ENCODE results near the gene STK17A.
A peak's percentile ranks its signal among the peaks of the same experiment; 100 is the strongest.

DNA sequence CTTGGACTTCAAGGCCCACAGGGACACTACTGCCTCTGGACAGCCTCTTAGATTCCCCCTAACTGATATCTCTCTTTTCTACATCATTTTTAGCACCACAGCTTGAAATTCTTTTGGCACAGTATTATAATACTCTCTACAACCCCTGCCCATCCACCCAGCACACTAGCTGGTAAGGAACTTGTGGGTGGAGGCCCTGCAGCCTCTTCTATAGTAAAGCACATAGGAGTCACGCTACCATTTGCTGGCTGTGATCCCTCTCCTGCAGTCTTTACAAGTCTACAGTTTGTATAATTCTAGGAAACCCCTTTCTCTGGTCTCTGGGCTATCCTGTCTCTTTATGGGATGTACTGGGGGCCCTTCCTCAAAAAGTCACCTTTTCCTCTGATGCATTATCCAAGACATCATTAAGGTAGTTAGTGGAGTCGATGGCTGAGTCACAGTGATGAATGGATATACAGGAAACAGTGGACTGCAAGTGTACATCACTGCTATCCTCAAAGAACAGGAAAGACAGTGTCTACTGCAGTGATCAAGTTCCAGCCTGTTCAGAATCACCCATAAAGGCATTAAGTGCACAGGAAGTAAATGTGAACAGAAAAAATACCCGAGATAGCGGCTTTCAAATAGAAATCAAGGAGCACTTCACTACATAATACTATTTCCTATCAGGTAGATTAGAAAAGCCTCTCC is 54.4 kb downstream of the STK17A start:
- TF ChIP-seq, protein P1, sequence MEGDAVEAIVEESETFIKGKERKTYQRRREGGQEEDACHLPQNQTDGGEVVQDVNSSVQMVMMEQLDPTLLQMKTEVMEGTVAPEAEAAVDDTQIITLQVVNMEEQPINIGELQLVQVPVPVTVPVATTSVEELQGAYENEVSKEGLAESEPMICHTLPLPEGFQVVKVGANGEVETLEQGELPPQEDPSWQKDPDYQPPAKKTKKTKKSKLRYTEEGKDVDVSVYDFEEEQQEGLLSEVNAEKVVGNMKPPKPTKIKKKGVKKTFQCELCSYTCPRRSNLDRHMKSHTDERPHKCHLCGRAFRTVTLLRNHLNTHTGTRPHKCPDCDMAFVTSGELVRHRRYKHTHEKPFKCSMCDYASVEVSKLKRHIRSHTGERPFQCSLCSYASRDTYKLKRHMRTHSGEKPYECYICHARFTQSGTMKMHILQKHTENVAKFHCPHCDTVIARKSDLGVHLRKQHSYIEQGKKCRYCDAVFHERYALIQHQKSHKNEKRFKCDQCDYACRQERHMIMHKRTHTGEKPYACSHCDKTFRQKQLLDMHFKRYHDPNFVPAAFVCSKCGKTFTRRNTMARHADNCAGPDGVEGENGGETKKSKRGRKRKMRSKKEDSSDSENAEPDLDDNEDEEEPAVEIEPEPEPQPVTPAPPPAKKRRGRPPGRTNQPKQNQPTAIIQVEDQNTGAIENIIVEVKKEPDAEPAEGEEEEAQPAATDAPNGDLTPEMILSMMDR (IDR thresholded peaks at IDR 0.05): no peak
- TF ChIP-seq, protein P2, sequence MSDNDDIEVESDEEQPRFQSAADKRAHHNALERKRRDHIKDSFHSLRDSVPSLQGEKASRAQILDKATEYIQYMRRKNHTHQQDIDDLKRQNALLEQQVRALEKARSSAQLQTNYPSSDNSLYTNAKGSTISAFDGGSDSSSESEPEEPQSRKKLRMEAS (IDR thresholded peaks at IDR 0.05; ENCODE audit: low read depth): no peak
- TF ChIP-seq TAF1 (IDR thresholded peaks at IDR 0.05; ENCODE audit: borderline replicate concordance, low read depth, low read length): no peak
- TF ChIP-seq POLR2AphosphoS5 (IDR thresholded peaks at IDR 0.05; ENCODE audit: low read depth, low read length): no peak; the same call in 1 of the 2 replicates
- TF ChIP-seq EZH2phosphoT487 (IDR thresholded peaks at IDR 0.05; ENCODE audit: borderline replicate concordance, low read depth): no peak
- TF ChIP-seq GATA2 (CRISPR knock-in tag; IDR thresholded peaks at IDR 0.05): no peak
- peak; percentile 81 for TF ChIP-seq JUND (IDR thresholded peaks at IDR 0.05)
- no peak for TF ChIP-seq RCOR1 (IDR thresholded peaks at IDR 0.05; ENCODE audit: low read length)
